H1 (cell line): Measurements from ENCODE around the gene ADCY3. TPM values are rescaled to one million over a fixed set of nuclear protein-coding genes. Genes with fewer than 3 reads are reported as not detected.

Source experiments
- CTCF ChIA-PET: fragments of 300-600 bp; sonication (Branson Sonifier 250); formaldehyde crosslinking; loops from one replicate; lab custom pipeline; 2021; ENCODE audit not compliant: partially characterized antibody; lab: Charles Lee
- POLR2A ChIA-PET: fragments of 300-600 bp; sonication (Branson Sonifier 250); formaldehyde crosslinking; loops from one replicate; lab custom pipeline; 2021; ENCODE audit warnings: inconsistent platforms; ENCODE audit not compliant: partially characterized antibody; lab: Charles Lee
- DNase-seq, 2 experiments: peaks; one replicate each; pipeline versions ENCODE4 v3.0.0 to v3.0.0-alpha.2; 2010 to 2022; ENCODE audit warnings: low spot score in 2 of 2, low read depth in 1 of 2, mixed read lengths in 1 of 2
- FAIRE-seq: peaks from 2 replicates; lab custom pipeline; 2011; peaks lifted over from hg19 to GRCh38; lab: Jason Lieb, UNC
- H2AFZ ChIP-seq: 2 replicates; pipeline ENCODE4 v1.8.1; 2012; ENCODE audit warnings: low read length, inconsistent platforms
- H2AK5ac ChIP-seq: 2 replicates; pipeline ENCODE4 v1.6.1; 2013; ENCODE audit warnings: low read depth, low read length
- H2BK120ac ChIP-seq: replicated peaks from 2 replicates; pipeline ENCODE3; 2013; ENCODE audit warnings: low read depth, low read length, inconsistent platforms
- H2BK12ac ChIP-seq: 2 replicates; pipeline ENCODE4 v1.6.1; 2013; ENCODE audit warnings: low read depth, low read length
- H2BK15ac ChIP-seq: 2 replicates; pipeline ENCODE4 v1.6.1; 2013; ENCODE audit warnings: low read length
- H2BK20ac ChIP-seq: 2 replicates; pipeline ENCODE4 v1.6.1; 2013; ENCODE audit warnings: low read length
- H2BK5ac ChIP-seq: 2 replicates; pipeline ENCODE4 v1.6.1; 2013; ENCODE audit warnings: low read depth, low read length
- H3K14ac ChIP-seq: 2 replicates; pipeline ENCODE4 v1.6.1; 2013; ENCODE audit warnings: inconsistent platforms; ENCODE audit not compliant: insufficient read length
- H3K18ac ChIP-seq: 2 replicates; pipeline ENCODE4 v1.6.1; 2013; ENCODE audit warnings: low read length; ENCODE audit errors: extremely low read depth
- H3K23ac ChIP-seq: 2 replicates; pipeline ENCODE4 v1.6.1; 2013; ENCODE audit warnings: inconsistent platforms; ENCODE audit not compliant: insufficient read length
- H3K23me2 ChIP-seq: 2 replicates; pipeline ENCODE4 v1.6.1; 2013; ENCODE audit warnings: low read depth, low read length
- H3K27ac ChIP-seq: 2 replicates; pipeline ENCODE4 v1.6.1; 2011; ENCODE audit warnings: low read depth, low read length, inconsistent platforms
- H3K27me3 ChIP-seq, 4 experiments: replicated peaks in 1 of 4; 1 replicate in 1 of 4; 2 replicates in 3 of 4; pipeline versions ENCODE4 v1.6.1 to v1.8.1; 2011 to 2013; ENCODE audit warnings: low read length in 3 of 4, mild to moderate bottlenecking in 3 of 4, inconsistent platforms in 2 of 4, mixed read lengths in 2 of 4, moderate library complexity in 1 of 4; ENCODE audit not compliant: control insufficient read depth in 3 of 4, insufficient read depth in 3 of 4; ENCODE audit errors: extremely low read depth in 1 of 4
- H3K36me3 ChIP-seq, 4 experiments: 2 replicates each; pipeline versions ENCODE4 v1.6.1 to v1.8.1; 2011 to 2013; ENCODE audit warnings: mild to moderate bottlenecking in 4 of 4, low read length in 3 of 4, moderate library complexity in 2 of 4, control low read depth in 1 of 4, inconsistent platforms in 1 of 4; ENCODE audit not compliant: insufficient read depth in 4 of 4, control insufficient read depth in 2 of 4
- H3K4ac ChIP-seq: replicated peaks from 2 replicates; pipeline ENCODE3; 2013; ENCODE audit warnings: low read length, low read depth, mixed read lengths, inconsistent platforms; ENCODE audit not compliant: insufficient read length
- H3K4me1 ChIP-seq, 4 experiments: replicated peaks in 1 of 4; 1 replicate in 1 of 4; 2 replicates in 3 of 4; pipeline versions ENCODE4 v1.6.1 to v1.8.1; 2011 to 2013; ENCODE audit warnings: low read length in 3 of 4, inconsistent platforms in 2 of 4, mixed read lengths in 1 of 4; ENCODE audit not compliant: insufficient read depth in 4 of 4, control insufficient read depth in 3 of 4
- H3K4me2 ChIP-seq, 2 experiments: 2 replicates each; pipeline versions ENCODE4 v1.6.1 to v1.8.1; 2011 to 2013; ENCODE audit warnings: low read depth in 2 of 2, low read length in 2 of 2, control low read depth in 1 of 2, inconsistent platforms in 1 of 2, mild to moderate bottlenecking in 1 of 2; ENCODE audit not compliant: insufficient read depth in 1 of 2
- H3K4me3 ChIP-seq, 4 experiments: fragments of 200-600, 300-600 bp in 1 of 4; sonication (generic), shearing (Covaris generic), sonication (Bioruptor Twin) in 1 of 4; 2 replicates each; pipeline versions ENCODE4 v1.5.1 to v1.8.1; 2011 to 2016; ENCODE audit warnings: low read length in 4 of 4, low read depth in 3 of 4, control low read depth in 2 of 4, inconsistent platforms in 2 of 4, mild to moderate bottlenecking in 2 of 4, mixed read lengths in 1 of 4, moderate library complexity in 1 of 4; ENCODE audit not compliant: insufficient read depth in 2 of 4; ENCODE audit errors: extremely low read depth in 1 of 4
- H3K56ac ChIP-seq: replicated peaks from 2 replicates; pipeline ENCODE3; 2013; ENCODE audit warnings: low read depth, mild to moderate bottlenecking, mixed read lengths, low read length, inconsistent platforms; ENCODE audit not compliant: insufficient read length
- H3K79me1 ChIP-seq: 2 replicates; pipeline ENCODE4 v1.6.1; 2013; ENCODE audit warnings: low read depth, low read length, control low read depth
- H3K79me2 ChIP-seq, 2 experiments: 2 replicates each; pipeline versions ENCODE4 v1.6.1 to v1.8.1; 2012 to 2013; ENCODE audit warnings: low read length in 2 of 2, mild to moderate bottlenecking in 2 of 2, inconsistent platforms in 1 of 2; ENCODE audit not compliant: insufficient read depth in 2 of 2, control insufficient read depth in 1 of 2
- H3K9ac ChIP-seq, 4 experiments: replicated peaks in 1 of 4; 1 replicate in 1 of 4; 2 replicates in 3 of 4; pipeline versions ENCODE4 v1.6.1 to v1.8.1; 2011 to 2013; ENCODE audit warnings: low read depth in 3 of 4, low read length in 3 of 4, control low read depth in 2 of 4, mild to moderate bottlenecking in 2 of 4, moderate library complexity in 2 of 4, inconsistent platforms in 1 of 4; ENCODE audit errors: extremely low read depth in 1 of 4
- H3K9me3 ChIP-seq, 2 experiments: 2 replicates each; pipeline versions ENCODE4 v1.6.1 to v1.8.1; 2012 to 2013; ENCODE audit warnings: mild to moderate bottlenecking in 2 of 2, moderate library complexity in 2 of 2, control low read depth in 1 of 2, inconsistent platforms in 1 of 2, low read depth in 1 of 2, low read length in 1 of 2, mixed read lengths in 1 of 2; ENCODE audit not compliant: insufficient read depth in 2 of 2
- H4K20me1 ChIP-seq, 2 experiments: replicated peaks in 1 of 2; 2 replicates each; pipeline versions ENCODE3 to v1.8.1; 2011 to 2013; ENCODE audit warnings: inconsistent platforms in 2 of 2, low read length in 2 of 2, mild to moderate bottlenecking in 1 of 2; ENCODE audit not compliant: insufficient read depth in 2 of 2, control insufficient read depth in 1 of 2
- H4K5ac ChIP-seq: 2 replicates; pipeline ENCODE4 v1.6.1; 2013; ENCODE audit warnings: low read length, low read depth, mixed read lengths, inconsistent platforms; ENCODE audit not compliant: insufficient read length
- H4K8ac ChIP-seq: 2 replicates; pipeline ENCODE4 v1.8.0; 2013; ENCODE audit warnings: mild to moderate bottlenecking, moderate library complexity, low read length, inconsistent platforms; ENCODE audit not compliant: insufficient read depth; ENCODE audit errors: extremely low read depth
- H4K91ac ChIP-seq: replicated peaks from 2 replicates; pipeline ENCODE3; 2013; ENCODE audit warnings: low read length, mixed read lengths, inconsistent platforms; ENCODE audit not compliant: insufficient read length
- ATF3 ChIP-seq: IDR thresholded peaks from 2 replicates; pipeline ENCODE4 v1.6.1; 2011; ENCODE audit warnings: low read depth, mild to moderate bottlenecking, low read length; ENCODE audit not compliant: insufficient read depth
- BCL11A ChIP-seq, 2 experiments: IDR thresholded peaks; one replicate each; pipeline ENCODE4 v1.6.1; 2011; ENCODE audit warnings: low read depth in 2 of 2, low read length in 2 of 2, mild to moderate bottlenecking in 2 of 2
- BRCA1 ChIP-seq: IDR thresholded peaks from 2 replicates; pipeline ENCODE4 v1.6.1; 2012; ENCODE audit warnings: low read depth, low read length, improper control_type of control experiment
- CBX5 ChIP-seq: fragments of 300-800, 300-1000 bp; sonication (generic); IDR thresholded peaks from 2 replicates; pipeline ENCODE4 v1.7.1; 2016; ENCODE audit warnings: antibody characterized with exemption, low read length, low read depth
- CBX8 ChIP-seq: fragments of 300-800, 300-1000 bp; sonication (generic); IDR thresholded peaks from 2 replicates; pipeline ENCODE4 v1.7.1; 2016; ENCODE audit warnings: low read depth, low read length, borderline replicate concordance
- CEBPB ChIP-seq: IDR thresholded peaks from 2 replicates; pipeline ENCODE4 v1.6.1; 2012; ENCODE audit warnings: low read depth, low read length
- CREB1 ChIP-seq: IDR thresholded peaks from 2 replicates; pipeline ENCODE4 v1.6.1; 2012; ENCODE audit warnings: inconsistent platforms
- GABPA ChIP-seq: IDR thresholded peaks from 2 replicates; pipeline ENCODE4 v1.6.1; 2011; ENCODE audit warnings: mild to moderate bottlenecking, low read length, moderate library complexity, borderline replicate concordance; ENCODE audit not compliant: insufficient read depth
- GTF2F1 ChIP-seq: IDR thresholded peaks from 2 replicates; pipeline ENCODE4 v1.6.1; 2012; ENCODE audit warnings: low read depth, low read length, improper control_type of control experiment, borderline replicate concordance
- HDAC6 ChIP-seq: IDR thresholded peaks from one replicate; pipeline ENCODE4 v1.7.1; 2012; ENCODE audit warnings: low read depth, mild to moderate bottlenecking, inconsistent platforms, low read length, moderate library complexity
- KDM5A ChIP-seq: fragments of 200-600 bp; IDR thresholded peaks from 2 replicates; pipeline ENCODE4 v1.7.1; 2012; ENCODE audit warnings: mild to moderate bottlenecking, low read length, inconsistent platforms, mixed read lengths
- RAD21 ChIP-seq, 2 experiments: IDR thresholded peaks in 1 of 2; conservative IDR thresholded peaks in 1 of 2; 2 replicates each; pipeline ENCODE4 v1.6.1; 2011; ENCODE audit warnings: low read depth in 2 of 2, low read length in 2 of 2, improper control_type of control experiment in 1 of 2, inconsistent platforms in 1 of 2, mild to moderate bottlenecking in 1 of 2, moderate library complexity in 1 of 2
- RFX5 ChIP-seq: IDR thresholded peaks from 2 replicates; pipeline ENCODE4 v1.6.1; 2011; ENCODE audit warnings: low read depth, low read length, improper control_type of control experiment, borderline replicate concordance
- SUZ12 ChIP-seq: fragments of 200-600 bp; sonication (generic); IDR thresholded peaks from 2 replicates; pipeline ENCODE4 v1.6.1; 2012; ENCODE audit warnings: mild to moderate bottlenecking, inconsistent platforms, low read length, moderate library complexity, mixed read lengths
- YY1 ChIP-seq: IDR thresholded peaks from 2 replicates; pipeline ENCODE4 v1.6.1; 2011; ENCODE audit warnings: low read depth, mild to moderate bottlenecking, low read length
- WGBS, 2 experiments: shearing (Covaris generic) in 1 of 2; methylation state at CpG; one replicate each; pipeline versions ENCODE4 v1.1.6 to v1.1.7; 2013 to 2015; ENCODE audit warnings: low lambda C conversion rate in 2 of 2, mixed read lengths in 2 of 2, inconsistent platforms in 1 of 2, low coverage in 1 of 2, missing lambda C conversion rate in 1 of 2; ENCODE audit not compliant: insufficient replicate concordance in 2 of 2, insufficient coverage in 1 of 2, insufficient read length in 1 of 2; ENCODE audit errors: extremely low coverage in 1 of 2, missing lambda C conversion rate in 1 of 2; 5-methylcytosine and 5-hydroxymethylcytosine counted together
- polyA plus RNA-seq, 7 experiments: library from polyadenylated mRNA; depleted of rRNA in 3 of 7; stranded (reverse) in 5 of 7; unstranded in 2 of 7; fragments of >200 nt in 5 of 7; fragments of 200-250 nt in 2 of 7; gene quantifications; 1 replicate in 5 of 7; 2 replicates in 1 of 7; 4 replicates in 1 of 7; pipeline versions ENCODE4 v1.2.1 to v1.2.3, GENCODE V29; 2011 to 2013; ENCODE audit warnings: missing spikeins in 2 of 7, mixed read lengths in 2 of 7
- total RNA-seq: library from RNA; stranded (reverse); fragmentation: NEBNext Ultra II Directional; extraction: Animal tissue kit (Norgen Biotek cat#: 25700); gene quantifications from 2 replicates; pipeline ENCODE4 v1.2.1, GENCODE V29; 2021

ADCY3 gene
- total and polyA plus RNA-seq, 2 of the 8 experiments (the other 6 are each of a cell fraction or from before 2014, with no cell fraction given), result 45.1 to 52.9 TPM

GRCh38 chr2:24961903-24962302 is 41.9 kb upstream of the ADCY3 start:
- H3K4me3 ChIP-seq, result no peak overlapping the region
- H2BK12ac ChIP-seq, result no peak overlapping the region
- H4K20me1 ChIP-seq, result peaks cover 0 to 2% of the 10 kb centered on the region in 2 experiments
- ChIA-PET POLR2A (no interaction called here), CTCF (no interaction called here)
- H3K4ac ChIP-seq, result no peak overlapping the region
- no peak overlapping the region for H2BK120ac ChIP-seq
- H3K56ac ChIP-seq, result no peak overlapping the region
- no peak overlapping the region for H4K91ac ChIP-seq
- H3K9ac ChIP-seq, result no peak overlapping the region
- H3K4me2 ChIP-seq, result no peak overlapping the region
- H4K8ac ChIP-seq, result no peak overlapping the region
- H2AFZ ChIP-seq, result no peak overlapping the region
- no peaks in the 10 kb centered on the region for H3K79me1 ChIP-seq
- no peaks in the 10 kb centered on the region for H3K79me2 ChIP-seq
- no peak for FAIRE-seq
- H3K9me3 ChIP-seq, result no peaks in the 10 kb centered on the region
- no peak overlapping the region for H3K14ac ChIP-seq
- H3K23ac ChIP-seq, result no peak overlapping the region
- H2BK20ac ChIP-seq, result no peak overlapping the region
- 100% methylated on average over 1 of the region's 1 CpG; no CpG with 5 or more reads in 1 of the 2 experiments for WGBS, 2 experiments
- H3K36me3 ChIP-seq, result peaks cover 2 to 30% (median 10%) of the 10 kb centered on the region in 4 experiments; a peak in 7 of 8 replicates
- H2BK5ac ChIP-seq, result no peak overlapping the region
- H3K27me3 ChIP-seq, result no peaks in the 10 kb centered on the region
- no peak overlapping the region for H2BK15ac ChIP-seq
- H2AK5ac ChIP-seq, result no peak overlapping the region
- H3K18ac ChIP-seq, result no peak overlapping the region
- no peaks in the 10 kb centered on the region; the same call in 1 of the 2 replicates for H3K23me2 ChIP-seq
- no peak for DNase-seq
- no peak overlapping the region for H3K27ac ChIP-seq
- H3K4me1 ChIP-seq, result peaks cover 0 to 2% (median 0%) of the 10 kb centered on the region in 4 experiments; a peak in 1 of 7 replicates
- H4K5ac ChIP-seq, result no peak overlapping the region
- TF ChIP-seq CREB1 (no peak), BRCA1 (no peak), RAD21 (IDR thresholded peaks at IDR 0.05 in 1 of 2, conservative IDR thresholded peaks at IDR 0.05 in 1 of 2; ENCODE audit: low read depth in 2 of 2, low read length in 2 of 2) (no peak), CBX5 (no peak), GTF2F1 (no peak), KDM5A (no peak), SUZ12 (no peak), HDAC6 (no peak), ATF3 (no peak), BCL11A (IDR thresholded peaks at IDR 0.05; ENCODE audit: low read depth in 2 of 2, low read length in 2 of 2) (no peak), CBX8 (no peak), RFX5 (no peak), GABPA (no peak), YY1 (no peak), CEBPB (no peak)
